ENCODE data around the gene ITPRIP.
A peak's percentile ranks its signal among the peaks of the same experiment; 100 is the strongest.

Gene ITPRIP

DNA sequence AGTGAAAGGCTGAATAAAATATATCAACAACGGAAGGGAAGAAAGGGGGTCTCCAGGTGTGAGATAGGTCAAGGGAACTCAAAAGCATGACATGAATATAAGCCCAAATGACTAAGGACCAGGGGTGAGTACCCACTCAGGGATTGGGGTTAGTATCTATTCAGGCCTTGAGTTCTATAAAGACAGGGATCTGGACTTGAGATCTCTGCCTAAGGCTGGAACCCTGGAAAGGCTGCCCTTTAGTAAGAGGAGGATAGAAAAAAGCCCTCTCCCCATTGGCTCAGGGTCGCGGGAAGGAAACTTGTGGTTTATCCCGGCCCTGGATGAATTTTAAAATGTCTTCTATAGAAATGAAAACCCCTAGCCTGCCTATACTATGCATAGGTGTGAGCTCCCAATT is 2.4 kb upstream of the ITPRIP start:
- H3K18ac ChIP-seq (ENCODE audit: low read length) = no peak overlapping the region
- no peak overlapping the region for H4K91ac ChIP-seq (ENCODE audit: low read depth, low read length)
- peaks cover 15% of the 10 kb centered on the region for H3K79me2 ChIP-seq (ENCODE audit: control insufficient read depth, insufficient read depth, low read length, poor library complexity)
- peaks cover 11% of the 10 kb centered on the region for H3K79me1 ChIP-seq (ENCODE audit: low read length)
- H2BK12ac ChIP-seq (ENCODE audit: low read length) = peak overlapping the region; percentile 36
- H2AFZ ChIP-seq (ENCODE audit: insufficient read depth, low read length, poor library complexity) = no peak overlapping the region
- H3K4me2 ChIP-seq (ENCODE audit: low read length) = no peak overlapping the region
- no peak overlapping the region for H3K4me3 ChIP-seq (ENCODE audit: low read depth, low read length)
- H4K8ac ChIP-seq (ENCODE audit: low read depth, low read length) = no peak overlapping the region
- H4K12ac ChIP-seq (ENCODE audit: low read depth, low read length) = no peak overlapping the region
- H2BK5ac ChIP-seq (ENCODE audit: low read depth, low read length, poor library complexity) = no peak overlapping the region
- H3K14ac ChIP-seq (ENCODE audit: low read length) = no peak overlapping the region
- H3K4ac ChIP-seq (ENCODE audit: low read depth, low read length) = no peak overlapping the region
- no peak overlapping the region for H2AK5ac ChIP-seq (ENCODE audit: low read length)
- H3K4me1 ChIP-seq (ENCODE audit: control insufficient read depth in 1 of 2, insufficient read depth in 2 of 2, low read length in 2 of 2) = peaks cover 17 to 19% of the 10 kb centered on the region in 2 experiments
- H3K9ac ChIP-seq (ENCODE audit: low read length) = no peak overlapping the region
- no peaks in the 10 kb centered on the region for H3K27me3 ChIP-seq (ENCODE audit: insufficient read depth, low read length)
- H3K9me3 ChIP-seq (ENCODE audit: insufficient read depth, low read depth, low read length) = no peaks in the 10 kb centered on the region
- WGBS (ENCODE audit: extremely low coverage, insufficient coverage, insufficient read length) = no CpG with 5 or more reads among the region's 4 CpGs
- no peak overlapping the region for H3K27ac ChIP-seq (ENCODE audit: low read depth, low read length)
- no peak for DNase-seq
- no peak overlapping the region for H3K23ac ChIP-seq (ENCODE audit: low read length)
- no peak overlapping the region for H2BK120ac ChIP-seq (ENCODE audit: insufficient read depth, low read length, poor library complexity)
- H3K36me3 ChIP-seq (ENCODE audit: control insufficient read depth in 1 of 2, insufficient read depth in 2 of 2, low read length in 2 of 2) = no peaks in the 10 kb centered on the region

DNA sequence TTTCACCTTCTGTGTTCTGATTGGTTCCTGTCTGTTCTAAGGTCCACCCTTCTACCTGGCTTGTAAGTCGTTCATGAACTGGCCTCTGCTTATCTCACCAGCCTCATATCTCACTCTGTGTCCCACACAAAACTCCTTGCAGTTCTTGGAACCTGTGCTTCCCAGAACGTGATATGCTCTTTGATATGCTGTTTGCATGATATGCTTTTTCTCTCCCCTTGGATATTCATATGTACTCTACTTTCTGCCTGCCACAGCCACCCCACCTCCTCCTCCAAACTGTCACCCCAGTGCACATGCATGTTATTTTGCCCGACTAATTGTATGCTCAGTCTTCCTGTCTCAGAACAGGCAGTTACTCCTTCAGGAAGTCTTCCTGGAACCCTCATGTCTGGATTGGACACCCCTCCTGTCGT is 1.9 kb upstream of the ITPRIP start:
- no peak overlapping the region for H2BK12ac ChIP-seq (ENCODE audit: low read length)
- WGBS (ENCODE audit: extremely low coverage, insufficient coverage, insufficient read length) = no CpG with 5 or more reads among the region's 4 CpGs

DNA sequence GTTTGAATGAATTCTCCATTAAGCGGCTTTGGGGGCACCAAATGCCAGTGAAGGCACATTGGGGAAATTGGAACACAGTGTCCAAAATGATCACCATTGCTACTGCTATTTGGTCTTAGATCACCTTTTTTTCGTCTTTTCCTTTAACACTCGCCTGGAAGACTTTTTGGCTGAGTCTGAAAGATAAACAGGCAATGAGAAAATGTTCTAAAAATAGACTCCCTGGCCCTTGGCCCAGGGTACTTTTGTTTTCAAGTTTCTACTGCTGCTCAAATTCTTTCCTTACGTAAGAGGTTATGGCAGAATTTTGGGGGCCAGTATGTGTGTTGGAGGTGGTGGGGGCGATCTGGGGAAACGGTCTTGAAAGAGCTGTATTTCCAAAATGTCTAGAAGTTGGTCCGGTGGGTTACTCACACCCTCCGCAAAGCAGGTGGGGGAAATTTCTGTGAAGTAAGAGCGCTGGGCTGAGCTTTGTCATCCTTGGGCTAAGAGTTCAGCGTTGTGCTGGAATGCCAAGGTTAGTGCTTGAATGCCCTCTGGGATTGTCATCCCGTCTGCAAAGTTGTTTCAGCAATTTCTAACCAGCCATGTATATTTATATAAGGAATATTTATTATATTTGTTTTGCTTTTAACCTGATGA is 1.3 kb upstream of the ITPRIP start:
- no peaks in the 10 kb centered on the region for H3K27me3 ChIP-seq (ENCODE audit: insufficient read depth, low read length)
- no peak overlapping the region for H3K14ac ChIP-seq (ENCODE audit: low read length)
- no peak overlapping the region for H3K4me3 ChIP-seq (ENCODE audit: low read depth, low read length)
- H4K12ac ChIP-seq (ENCODE audit: low read depth, low read length) = no peak overlapping the region
- peaks cover 0 to under 1% of the 10 kb centered on the region in 2 experiments for H3K36me3 ChIP-seq (ENCODE audit: control insufficient read depth in 1 of 2, insufficient read depth in 2 of 2, low read length in 2 of 2)
- no peak overlapping the region for H2AFZ ChIP-seq (ENCODE audit: insufficient read depth, low read length, poor library complexity)
- no peaks in the 10 kb centered on the region for H3K9me3 ChIP-seq (ENCODE audit: insufficient read depth, low read depth, low read length)
- no peak overlapping the region for H3K4ac ChIP-seq (ENCODE audit: low read depth, low read length)
- no peak overlapping the region for H3K27ac ChIP-seq (ENCODE audit: low read depth, low read length)
- H3K18ac ChIP-seq (ENCODE audit: low read length) = no peak overlapping the region
- peak overlapping the region; percentile 45 for H2BK12ac ChIP-seq (ENCODE audit: low read length)
- peaks cover 11% of the 10 kb centered on the region for H3K79me1 ChIP-seq (ENCODE audit: low read length)
- no peak overlapping the region for H3K23ac ChIP-seq (ENCODE audit: low read length)
- H3K4me2 ChIP-seq (ENCODE audit: low read length) = peak overlapping the region; percentile 61
- H2BK120ac ChIP-seq (ENCODE audit: insufficient read depth, low read length, poor library complexity) = no peak overlapping the region
- peak in 1 of 2 donors; percentile 57 for DNase-seq
- H4K91ac ChIP-seq (ENCODE audit: low read depth, low read length) = no peak overlapping the region
- H3K9ac ChIP-seq (ENCODE audit: low read length) = no peak overlapping the region
- peaks cover 21 to 24% of the 10 kb centered on the region in 2 experiments for H3K4me1 ChIP-seq (ENCODE audit: control insufficient read depth in 1 of 2, insufficient read depth in 2 of 2, low read length in 2 of 2)
- WGBS (ENCODE audit: extremely low coverage, insufficient coverage, insufficient read length) = no CpG with 5 or more reads among the region's 11 CpGs
- no peak overlapping the region for H2BK5ac ChIP-seq (ENCODE audit: low read depth, low read length, poor library complexity)
- no peak overlapping the region for H2AK5ac ChIP-seq (ENCODE audit: low read length)
- H4K8ac ChIP-seq (ENCODE audit: low read depth, low read length) = no peak overlapping the region
- peaks cover 18% of the 10 kb centered on the region for H3K79me2 ChIP-seq (ENCODE audit: control insufficient read depth, insufficient read depth, low read length, poor library complexity)

More for the DNA sequence above, 1.9 kb upstream of the ITPRIP start:
- H3K9me3 ChIP-seq (ENCODE audit: insufficient read depth, low read depth, low read length) = no peaks in the 10 kb centered on the region
- peaks cover 18% of the 10 kb centered on the region for H3K79me2 ChIP-seq (ENCODE audit: control insufficient read depth, insufficient read depth, low read length, poor library complexity)
- no peak overlapping the region for H2BK5ac ChIP-seq (ENCODE audit: low read depth, low read length, poor library complexity)
- no peak overlapping the region for H3K9ac ChIP-seq (ENCODE audit: low read length)
- no peak overlapping the region for H4K91ac ChIP-seq (ENCODE audit: low read depth, low read length)
- H3K79me1 ChIP-seq (ENCODE audit: low read length) = peaks cover 11% of the 10 kb centered on the region
- H4K12ac ChIP-seq (ENCODE audit: low read depth, low read length) = no peak overlapping the region
- no peak overlapping the region for H3K14ac ChIP-seq (ENCODE audit: low read length)
- no peak overlapping the region for H3K4me2 ChIP-seq (ENCODE audit: low read length)
- H4K8ac ChIP-seq (ENCODE audit: low read depth, low read length) = no peak overlapping the region
- no peak overlapping the region for H3K23ac ChIP-seq (ENCODE audit: low read length)
- peaks cover 21 to 22% of the 10 kb centered on the region in 2 experiments for H3K4me1 ChIP-seq (ENCODE audit: control insufficient read depth in 1 of 2, insufficient read depth in 2 of 2, low read length in 2 of 2)
- H2AFZ ChIP-seq (ENCODE audit: insufficient read depth, low read length, poor library complexity) = no peak overlapping the region
- no peak for DNase-seq
- H3K18ac ChIP-seq (ENCODE audit: low read length) = no peak overlapping the region
- H2BK120ac ChIP-seq (ENCODE audit: insufficient read depth, low read length, poor library complexity) = no peak overlapping the region
- H3K27me3 ChIP-seq (ENCODE audit: insufficient read depth, low read length) = no peaks in the 10 kb centered on the region
- H3K4ac ChIP-seq (ENCODE audit: low read depth, low read length) = no peak overlapping the region
- H2AK5ac ChIP-seq (ENCODE audit: low read length) = no peak overlapping the region
- no peak overlapping the region for H3K27ac ChIP-seq (ENCODE audit: low read depth, low read length)
- H3K36me3 ChIP-seq (ENCODE audit: control insufficient read depth in 1 of 2, insufficient read depth in 2 of 2, low read length in 2 of 2) = no peaks in the 10 kb centered on the region
- H3K4me3 ChIP-seq (ENCODE audit: low read depth, low read length) = no peak overlapping the region

DNA sequence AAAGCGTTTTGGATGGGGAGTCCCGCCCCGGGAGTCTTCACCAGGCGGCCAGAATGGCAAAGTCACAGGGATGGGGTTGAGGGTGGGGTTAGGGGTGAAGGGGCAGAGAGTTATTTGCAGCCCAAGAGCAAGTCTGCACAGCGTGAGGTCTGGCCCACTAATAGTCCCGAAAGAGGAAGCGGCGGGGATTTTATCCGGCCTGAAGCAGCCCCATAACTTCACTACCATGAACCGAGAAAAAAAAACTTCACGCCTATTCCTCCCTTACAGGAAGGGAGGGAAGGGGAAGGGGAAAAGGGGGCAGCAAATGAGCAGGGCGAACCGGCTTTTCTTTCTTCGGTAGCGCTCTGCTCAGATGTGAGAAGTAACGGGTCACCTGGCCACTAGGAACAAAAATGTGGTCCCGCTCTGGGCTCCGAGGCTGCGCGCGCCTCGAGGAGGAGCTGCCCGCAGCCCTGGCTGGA is 712 bp downstream of the ITPRIP start:
- WGBS (ENCODE audit: extremely low coverage, insufficient coverage, insufficient read length) = no CpG with 5 or more reads among the region's 23 CpGs
- H3K79me2 ChIP-seq (ENCODE audit: control insufficient read depth, insufficient read depth, low read length, poor library complexity) = peaks cover 25% of the 10 kb centered on the region
- peak overlapping the region; percentile 72 for H4K8ac ChIP-seq (ENCODE audit: low read depth, low read length)
- peak overlapping the region; percentile 17 for H2AK5ac ChIP-seq (ENCODE audit: low read length)
- peak overlapping the region; percentile 93 for H2AFZ ChIP-seq (ENCODE audit: insufficient read depth, low read length, poor library complexity)
- H4K91ac ChIP-seq (ENCODE audit: low read depth, low read length) = peak overlapping the region; percentile 97
- H3K4me2 ChIP-seq (ENCODE audit: low read length) = peak overlapping the region; percentile 61
- H3K79me1 ChIP-seq (ENCODE audit: low read length) = peaks cover 14% of the 10 kb centered on the region
- peak overlapping the region; percentile 91 for H2BK120ac ChIP-seq (ENCODE audit: insufficient read depth, low read length, poor library complexity)
- H3K27ac ChIP-seq (ENCODE audit: low read depth, low read length) = peak overlapping the region; percentile 91
- peaks cover 0 to 2% of the 10 kb centered on the region in 2 experiments for H3K36me3 ChIP-seq (ENCODE audit: control insufficient read depth in 1 of 2, insufficient read depth in 2 of 2, low read length in 2 of 2)
- DNase-seq = peak; percentile 84 to 88
- H3K18ac ChIP-seq (ENCODE audit: low read length) = peak overlapping the region; percentile 82
- peak overlapping the region; percentile 65 for H4K12ac ChIP-seq (ENCODE audit: low read depth, low read length)
- no peaks in the 10 kb centered on the region for H3K9me3 ChIP-seq (ENCODE audit: insufficient read depth, low read depth, low read length)
- H3K14ac ChIP-seq (ENCODE audit: low read length) = peak overlapping the region; percentile 76
- peak overlapping the region; percentile 100 for H2BK5ac ChIP-seq (ENCODE audit: low read depth, low read length, poor library complexity)
- peak overlapping the region; percentile 81 for H3K4ac ChIP-seq (ENCODE audit: low read depth, low read length)
- H3K4me3 ChIP-seq (ENCODE audit: low read depth, low read length) = peak overlapping the region; percentile 96
- peaks cover 37% of the 10 kb centered on the region in 2 experiments for H3K4me1 ChIP-seq (ENCODE audit: control insufficient read depth in 1 of 2, insufficient read depth in 2 of 2, low read length in 2 of 2)
- no peak overlapping the region for H3K23ac ChIP-seq (ENCODE audit: low read length)
- H2BK12ac ChIP-seq (ENCODE audit: low read length) = peak overlapping the region; percentile 29
- peak overlapping the region; percentile 79 for H3K9ac ChIP-seq (ENCODE audit: low read length)
- H3K27me3 ChIP-seq (ENCODE audit: insufficient read depth, low read length) = no peaks in the 10 kb centered on the region

All from trophoblast cell (in vitro differentiated cells and primary cell).